Measurements from ENCODE around the gene FAM181A. TPM values are rescaled to one million over a fixed set of nuclear protein-coding genes. Genes with fewer than 3 reads are reported as not detected.
A peak's percentile ranks its signal among the peaks of the same experiment; 100 is the strongest.

Gene FAM181A
- total RNA-seq, 2 donors from 2014 or later = not detected

GRCh38 chr14:93901813-93902212, 25.3 kb upstream of the FAM181A start:
- DNase-seq = no peak

DNA sequence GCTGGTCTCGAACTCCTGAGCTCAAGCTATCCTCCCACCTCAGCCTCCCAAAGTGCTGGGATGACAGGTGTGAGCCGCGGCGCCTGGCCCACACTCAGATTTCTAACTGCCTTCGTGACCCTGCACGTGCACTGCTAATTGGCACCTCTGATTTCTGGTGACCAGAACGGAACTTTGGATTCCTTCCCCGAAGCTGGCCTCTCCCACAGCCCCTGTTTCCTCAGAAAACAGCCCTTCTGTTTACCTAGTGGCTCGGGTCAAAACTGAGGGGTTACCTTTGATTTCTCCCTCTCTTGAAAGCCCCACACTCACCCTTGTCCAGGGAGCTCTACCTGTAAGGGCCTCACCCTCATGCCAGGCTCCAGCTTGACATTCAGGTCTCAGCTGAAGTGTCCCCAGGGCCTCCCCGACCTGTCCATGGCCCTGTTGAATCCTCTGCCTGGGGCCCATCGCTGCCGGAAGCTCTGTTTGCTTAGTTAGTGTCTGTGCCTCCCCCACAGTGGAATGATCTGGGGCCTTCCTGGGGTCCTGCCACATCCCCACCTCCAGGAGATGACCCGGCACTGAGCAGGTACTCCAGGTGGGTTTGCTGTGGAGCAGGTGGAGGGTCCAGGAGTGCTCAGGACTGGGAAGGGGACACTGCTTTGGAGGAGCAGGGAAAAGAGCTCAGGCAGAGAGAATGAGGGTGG, 24.4 kb upstream of the FAM181A start:
- ATAC-seq = no peak
- no peak for DNase-seq
- intact Hi-C loops (cut with DNase I, micrococcal nuclease) = no loop called here

More at GRCh38 chr14:93901813-93902212, 25.3 kb upstream of the FAM181A start:
- ATAC-seq = no peak
- intact Hi-C loops (cut with DNase I, micrococcal nuclease) = no loop called here

- ATAC-seq (no peak), DNase-seq (no peak)
- intact Hi-C loops (cut with DNase I, micrococcal nuclease) = no loop called here
These were observed 23.6 kb upstream of the FAM181A start for GRCh38 chr14:93903342-93904184.

GRCh38 chr14:93905623-93906022, 21.5 kb upstream of the FAM181A start:
- intact Hi-C loops (cut with DNase I, micrococcal nuclease) = loop anchor here in 1 of 2 donors (5.0 kb wide), 1 partner anchor 258 kb away; no protein-coding TSS in a partner anchor
- DNase-seq (no peak), ATAC-seq (no peak)

DNA sequence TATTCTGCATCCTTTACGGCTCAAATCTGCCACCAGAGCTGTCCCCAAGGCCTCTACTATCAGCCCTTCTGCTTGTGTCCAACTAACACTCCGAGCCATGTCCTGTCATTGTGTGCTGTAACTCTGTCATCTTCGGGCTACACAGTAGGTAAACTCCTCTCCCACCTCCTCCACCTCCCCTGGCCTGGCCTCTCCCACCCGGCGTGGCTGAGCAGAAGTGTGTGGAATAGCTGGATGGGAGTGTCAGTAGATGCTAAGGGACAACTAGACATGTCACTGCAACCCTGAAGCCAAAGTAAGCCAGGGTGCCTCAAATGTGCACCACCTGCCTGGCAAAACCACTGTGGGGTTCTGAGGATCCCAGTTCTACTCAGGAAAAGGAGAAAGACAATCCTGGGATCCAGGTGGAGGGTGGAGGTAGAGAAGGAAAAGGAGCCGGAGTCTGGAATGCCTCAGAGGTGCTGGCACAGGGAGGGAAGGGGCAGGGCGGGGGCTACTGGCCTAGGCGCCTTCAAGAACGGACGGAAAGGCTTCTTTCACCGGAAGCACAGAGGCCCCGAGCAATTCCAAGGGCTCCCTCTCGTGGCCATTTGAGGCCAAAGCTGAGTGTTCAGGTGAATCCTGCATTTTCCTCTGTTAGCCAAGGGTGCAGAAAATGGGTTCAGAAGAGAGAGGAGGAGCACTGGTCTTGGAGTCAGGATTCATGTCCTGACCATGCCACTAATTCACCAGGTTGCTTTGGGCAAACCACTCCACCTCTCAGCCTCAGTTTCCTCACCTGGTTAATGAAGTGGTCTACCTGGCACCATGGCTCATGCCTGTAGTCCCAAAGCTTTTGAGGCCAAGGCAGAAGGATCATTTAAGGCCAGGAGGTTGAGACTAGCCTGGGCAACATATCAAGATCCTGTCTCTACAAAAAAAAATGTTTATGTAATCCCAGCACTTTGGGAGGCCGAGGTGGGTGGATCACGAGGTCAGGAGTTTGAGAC, 20.5 kb upstream of the FAM181A start:
- intact Hi-C loops (cut with DNase I, micrococcal nuclease) = loop anchor here in 1 of 2 donors (5.0 kb wide), 1 partner anchor 259 kb away; no protein-coding TSS in a partner anchor
- ATAC-seq = peak; percentile 67
- peak in 1 of 2 donors; percentile 65 for DNase-seq

DNA sequence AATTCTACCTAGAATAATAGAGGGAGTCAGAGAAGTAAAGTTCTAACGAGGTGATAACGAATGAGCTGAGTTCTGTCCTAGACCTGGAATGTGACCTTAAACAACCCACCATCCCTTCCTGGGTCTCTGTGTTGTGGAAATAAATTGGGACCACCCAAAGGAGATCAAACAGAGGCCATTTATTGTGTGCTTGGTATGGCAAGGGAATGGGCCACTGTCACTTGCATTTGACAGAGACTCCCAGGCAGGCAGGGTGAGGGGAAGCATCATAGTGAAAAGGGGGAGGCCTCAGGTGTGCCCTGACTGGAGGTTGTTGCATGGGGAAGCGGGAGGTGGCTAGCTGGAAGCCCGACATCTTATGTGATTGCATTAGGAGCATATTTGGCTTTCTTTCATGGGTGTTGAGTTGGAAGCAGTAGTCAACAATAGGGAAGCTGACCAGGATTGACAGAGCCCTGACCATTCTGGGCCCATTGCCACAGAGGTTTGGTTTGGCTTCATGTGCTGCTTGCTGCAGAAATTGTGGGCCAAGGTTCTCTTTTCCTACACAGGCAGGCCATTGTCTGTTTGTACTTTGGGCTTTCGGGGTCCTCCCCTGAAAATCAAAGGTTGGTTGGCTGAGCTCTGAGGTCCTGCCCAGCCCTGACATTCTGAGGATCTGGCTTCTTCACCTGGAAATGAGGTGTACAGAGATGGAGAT, 17.6 kb upstream of the FAM181A start:
- ATAC-seq (no peak), DNase-seq (no peak)
- intact Hi-C loops (cut with DNase I, micrococcal nuclease) = loop anchor here in 1 of 2 donors (5.0 kb wide), 1 partner anchor 262 kb away; no protein-coding TSS in a partner anchor

- DNase-seq = no peak
- intact Hi-C loops (cut with DNase I, micrococcal nuclease) = no loop called here
- no peak for ATAC-seq
These were observed 15.0 kb upstream of the FAM181A start for GRCh38 chr14:93911975-93912615.

GRCh38 chr14:93912782-93913181, 14.4 kb upstream of the FAM181A start:
- no peak for ATAC-seq

GRCh38 chr14:93914278-93914677, 12.9 kb upstream of the FAM181A start:
- intact Hi-C loops (cut with DNase I, micrococcal nuclease) = no loop called here
- no peak for ATAC-seq
- no peak for DNase-seq

More at GRCh38 chr14:93912782-93913181, 14.4 kb upstream of the FAM181A start:
- DNase-seq = no peak
- intact Hi-C loops (cut with DNase I, micrococcal nuclease) = no loop called here

DNA sequence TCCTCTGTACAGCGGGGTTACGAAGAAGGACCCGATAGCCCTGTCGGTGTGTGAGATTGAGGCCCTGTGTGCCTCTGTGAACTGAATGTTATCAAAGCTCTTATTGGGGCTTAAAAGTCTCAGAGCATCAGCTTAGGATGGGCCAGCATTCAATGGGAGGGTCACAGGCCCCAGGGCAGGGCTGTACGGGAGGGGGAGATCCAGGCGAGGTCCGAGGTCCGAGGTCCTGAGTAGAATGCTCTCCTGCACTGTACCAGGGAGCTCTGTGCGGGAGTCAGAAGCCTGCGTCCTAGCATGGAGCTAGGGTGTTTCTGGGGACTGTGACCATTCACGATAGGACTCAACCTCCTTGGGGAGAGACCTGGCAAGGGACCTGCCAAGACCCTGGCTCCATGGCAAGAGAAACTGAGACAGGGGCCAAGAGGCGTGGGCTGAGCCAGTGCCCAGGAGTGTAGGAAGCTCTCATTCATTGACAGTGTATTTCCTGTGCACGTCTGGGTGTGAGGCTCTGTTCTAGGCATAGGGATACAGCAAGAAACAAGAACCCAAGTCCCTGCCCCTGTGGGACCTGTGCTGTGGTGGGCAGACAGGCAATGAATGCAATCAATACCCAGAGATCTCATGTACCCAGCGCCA, 12.0 kb upstream of the FAM181A start:
- intact Hi-C loops (cut with DNase I, micrococcal nuclease) = no loop called here
- no peak for ATAC-seq
- no peak for DNase-seq

DNA sequence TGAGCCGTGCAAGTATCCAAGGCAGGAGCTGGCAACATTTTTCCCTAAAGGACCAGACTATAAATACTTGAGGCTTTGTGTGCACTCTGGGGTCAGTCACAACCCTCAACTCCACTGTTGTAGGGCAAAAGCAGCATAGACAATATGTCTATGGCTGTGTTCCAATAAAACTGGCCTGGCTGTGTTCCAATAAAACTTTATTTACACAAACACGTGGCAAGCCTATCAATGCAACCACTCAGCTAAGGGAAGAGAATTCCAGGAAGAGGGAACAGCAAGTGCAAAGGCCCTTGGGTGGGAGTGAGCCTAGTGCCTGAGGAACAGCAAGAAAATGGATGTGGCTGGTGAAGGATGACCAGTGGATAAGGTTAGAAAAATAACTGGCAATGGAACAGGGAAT, 11.3 kb upstream of the FAM181A start:
- ATAC-seq = no peak
- intact Hi-C loops (cut with DNase I, micrococcal nuclease) = no loop called here
- no peak for DNase-seq

GRCh38 chr14:93916498-93916897, 10.6 kb upstream of the FAM181A start:
- no peak for DNase-seq
- intact Hi-C loops (cut with DNase I, micrococcal nuclease) = no loop called here
- peak; percentile 59 for ATAC-seq

- no peak for ATAC-seq
- intact Hi-C loops (cut with DNase I, micrococcal nuclease) = no loop called here
- DNase-seq = no peak
These were observed 10.0 kb upstream of the FAM181A start for GRCh38 chr14:93917141-93917540.

DNA sequence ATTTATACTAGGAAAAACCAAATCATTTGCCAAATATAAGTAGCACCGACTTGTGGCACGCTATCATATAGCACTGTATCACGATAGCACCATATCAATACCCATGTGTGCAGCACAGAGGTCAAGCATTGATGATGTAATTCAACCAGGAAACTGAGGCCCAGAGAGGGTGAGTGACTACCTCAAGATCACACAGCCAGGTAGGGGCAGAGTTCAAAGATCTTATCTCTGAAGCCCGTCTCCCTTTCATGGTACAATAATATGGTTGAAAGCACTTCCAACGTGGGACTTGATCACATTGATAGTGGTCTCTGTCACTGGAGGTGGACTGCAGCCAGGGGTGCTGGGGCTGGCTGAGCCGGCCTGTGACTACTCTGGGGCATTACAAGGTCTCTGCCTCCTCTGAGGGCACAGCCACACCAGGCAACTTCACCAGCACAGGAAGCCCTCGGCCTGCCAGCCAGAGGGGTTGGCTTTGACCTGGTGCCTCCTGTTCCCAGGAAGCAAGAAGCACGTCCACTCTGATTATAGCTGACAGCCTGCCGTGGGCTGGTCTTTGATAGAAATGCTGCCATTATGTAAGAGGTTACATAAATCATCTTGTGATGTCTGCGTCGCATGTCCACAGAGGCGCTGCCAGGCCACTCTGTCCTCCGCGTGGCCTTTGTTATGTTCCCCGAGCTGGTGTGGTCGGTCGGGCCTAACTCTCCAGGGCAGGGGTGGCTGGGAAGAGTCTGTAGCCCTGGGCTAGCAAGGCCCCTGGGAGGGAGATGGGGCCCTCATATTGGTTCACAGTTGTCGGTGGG, 5.9 kb upstream of the FAM181A start:
- intact Hi-C loops (cut with DNase I, micrococcal nuclease) = no loop called here
- DNase-seq = no peak
- ATAC-seq = no peak

GRCh38 chr14:93923626-93924025, 3.5 kb upstream of the FAM181A start:
- ATAC-seq = no peak
- no peak for DNase-seq
- intact Hi-C loops (cut with DNase I, micrococcal nuclease) = no loop called here

DNA sequence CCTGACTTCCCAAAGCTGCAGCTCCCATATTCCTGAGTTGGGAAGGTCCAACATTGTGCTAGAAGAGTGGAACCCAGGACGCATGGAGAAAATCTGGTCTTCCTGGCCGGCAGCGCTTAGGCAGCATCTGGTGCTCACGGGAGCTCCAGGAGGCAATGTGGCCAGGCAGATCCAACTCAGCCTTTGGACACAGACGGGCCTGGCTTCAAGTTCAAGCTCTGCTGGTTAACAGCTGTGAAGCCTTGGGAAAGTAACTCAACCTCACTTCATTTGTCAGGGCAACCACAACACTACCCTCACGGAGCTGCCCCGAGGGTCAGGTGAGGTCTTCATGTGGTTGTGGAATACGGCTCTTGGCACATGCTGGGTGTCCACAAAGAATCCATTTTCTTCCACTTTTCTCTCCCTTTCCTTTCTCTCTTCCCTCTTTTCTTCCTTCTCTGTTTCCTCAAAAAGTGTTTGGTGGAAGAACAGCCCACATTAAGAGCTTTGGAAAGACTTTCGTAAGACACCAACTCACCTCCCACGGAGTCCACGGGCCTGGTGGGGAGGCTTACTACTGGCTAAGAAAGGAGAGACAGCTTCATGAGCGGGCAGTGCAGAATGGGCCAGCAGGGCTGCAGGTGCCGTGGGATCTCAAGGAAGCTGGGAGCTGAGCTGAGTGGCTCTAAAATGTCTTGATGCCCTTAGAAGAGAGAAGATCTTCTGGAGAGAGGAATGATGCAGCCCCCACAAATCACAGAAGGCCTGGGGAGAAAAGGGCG, 2.4 kb upstream of the FAM181A start:
- DNase-seq (no peak), ATAC-seq (no peak)
- intact Hi-C loops (cut with DNase I, micrococcal nuclease) = no loop called here
